ENCODE results near the gene EEF1AKMT2.
A peak's percentile ranks its signal among the peaks of the same experiment; 100 is the strongest.

Gene EEF1AKMT2

GRCh38 chr10:124736491-124737136, 55.1 kb downstream of the EEF1AKMT2 start:
- DNase-seq, result no peak

- no peak for DNase-seq
These were observed 56.0 kb downstream of the EEF1AKMT2 start for GRCh38 chr10:124735491-124736286.

GRCh38 chr10:124734311-124735166, 57.1 kb downstream of the EEF1AKMT2 start:
- DNase-seq, result no peak

GRCh38 chr10:124733571-124734245, 58.0 kb downstream of the EEF1AKMT2 start:
- no peak for DNase-seq

GRCh38 chr10:124732931-124733570, 58.6 kb downstream of the EEF1AKMT2 start:
- peak; percentile 58 to 66 for DNase-seq

GRCh38 chr10:124731551-124731950, 60.1 kb downstream of the EEF1AKMT2 start:
- DNase-seq, result no peak

GRCh38 chr10:124730790-124731189, 60.9 kb downstream of the EEF1AKMT2 start:
- no peak for DNase-seq

- no peak for DNase-seq
These were observed 62.6 kb downstream of the EEF1AKMT2 start for GRCh38 chr10:124728830-124729661.

GRCh38 chr10:124728071-124728829, 63.4 kb downstream of the EEF1AKMT2 start:
- DNase-seq, result no peak

GRCh38 chr10:124727361-124727960, 64.2 kb downstream of the EEF1AKMT2 start:
- no peak for DNase-seq

GRCh38 chr10:124725791-124726190, 65.9 kb downstream of the EEF1AKMT2 start:
- no peak for DNase-seq

GRCh38 chr10:124725171-124725631, 66.5 kb downstream of the EEF1AKMT2 start:
- DNase-seq, result no peak

- no peak for DNase-seq
These were observed 67.2 kb downstream of the EEF1AKMT2 start for GRCh38 chr10:124724279-124725027.

GRCh38 chr10:124723826-124724225, 67.9 kb downstream of the EEF1AKMT2 start:
- no peak for DNase-seq

GRCh38 chr10:124722798-124723783, 68.6 kb downstream of the EEF1AKMT2 start:
- DNase-seq, result peak; percentile 44 to 50

GRCh38 chr10:124721330-124722045, 70.2 kb downstream of the EEF1AKMT2 start:
- no peak for DNase-seq

- peak in 1 of 2 donors; percentile 54 for DNase-seq
These were observed 72.4 kb downstream of the EEF1AKMT2 start for GRCh38 chr10:124719213-124719851.
